IMR-90 (cell line): Measurements from ENCODE around the gene PDZD7. TPM values are rescaled to one million over a fixed set of nuclear protein-coding genes. Genes with fewer than 3 reads are reported as not detected.

Experiments used
- ATAC-seq: fragments of 200-7000 bp; cut with Tn5 transposase; 2 replicates; pipeline ENCODE4 v1.9.1; 2020; ENCODE audit warnings: low read depth, mild to moderate bottlenecking, moderate library complexity
- BruUV-seq: library from RNA; stranded (reverse); fragments of 400-500 nt; replicated peaks from 2 replicates; lab custom pipeline; 2021; lab: Mats Ljungman, UMichigan
- CTCF ChIA-PET: fragments of 300-600 bp; formaldehyde crosslinking; extraction: SDS; loops from one replicate; lab custom pipeline; 2021; ENCODE audit warnings: antibody characterized with exemption; lab: Yijun Ruan, JAX
- POLR2A ChIA-PET: fragments of 300-600 bp; sonication (Branson Sonifier 250); formaldehyde crosslinking; loops from one replicate; lab custom pipeline; 2022; ENCODE audit warnings: antibody characterized with exemption; ENCODE audit not compliant: unreplicated experiment; lab: Charles Lee
- DNase-seq: peaks from one replicate; pipeline ENCODE4 v3.0.0; 2013
- H2AFZ ChIP-seq: replicated peaks from 2 replicates; pipeline ENCODE3; 2013; ENCODE audit warnings: low read length, mild to moderate bottlenecking; ENCODE audit not compliant: poor library complexity
- H2AK5ac ChIP-seq: 2 replicates; pipeline ENCODE4 v1.6.1; 2013; ENCODE audit warnings: low read depth, low read length, inconsistent platforms
- H2AK9ac ChIP-seq: replicated peaks from 2 replicates; pipeline ENCODE3; 2013; ENCODE audit warnings: mild to moderate bottlenecking, low read depth, low read length, moderate library complexity; ENCODE audit not compliant: poor library complexity
- H2BK120ac ChIP-seq: 2 replicates; pipeline ENCODE4 v1.6.1; 2013; ENCODE audit warnings: low read depth, low read length, inconsistent platforms
- H2BK15ac ChIP-seq: 3 replicates; pipeline ENCODE4 v1.6.1; 2013; ENCODE audit warnings: low read depth, low read length, inconsistent platforms
- H2BK20ac ChIP-seq: 2 replicates; pipeline ENCODE4 v1.6.1; 2013; ENCODE audit warnings: low read depth, mild to moderate bottlenecking, inconsistent platforms, low read length, moderate library complexity
- H2BK5ac ChIP-seq: 2 replicates; pipeline ENCODE4 v1.6.1; 2013; ENCODE audit warnings: mild to moderate bottlenecking, low read depth, low read length, inconsistent platforms; ENCODE audit not compliant: poor library complexity, severe bottlenecking
- H3K14ac ChIP-seq: replicated peaks from 2 replicates; pipeline ENCODE4 v1.6.1; 2013; ENCODE audit warnings: low read depth, low read length, inconsistent platforms
- H3K18ac ChIP-seq: 2 replicates; pipeline ENCODE4 v1.6.1; 2013; ENCODE audit warnings: low read depth, low read length, control low read depth
- H3K23ac ChIP-seq: 2 replicates; pipeline ENCODE4 v1.6.1; 2013; ENCODE audit warnings: low read depth, low read length, inconsistent platforms
- H3K27ac ChIP-seq: 2 replicates; pipeline ENCODE4 v1.5.1; 2013; ENCODE audit warnings: mild to moderate bottlenecking, control low read depth, low read length; ENCODE audit not compliant: insufficient read depth
- H3K27me3 ChIP-seq: 2 replicates; pipeline ENCODE4 v1.6.1; 2013; ENCODE audit warnings: low read length; ENCODE audit not compliant: control insufficient read depth, insufficient read depth
- H3K36me3 ChIP-seq: 2 replicates; pipeline ENCODE4 v1.6.1; 2013; ENCODE audit warnings: low read length, mixed read lengths; ENCODE audit not compliant: control insufficient read depth, insufficient read depth
- H3K4ac ChIP-seq: 2 replicates; pipeline ENCODE4 v1.6.1; 2013; ENCODE audit warnings: low read depth, low read length, inconsistent platforms
- H3K4me1 ChIP-seq: 2 replicates; pipeline ENCODE4 v1.6.1; 2013; ENCODE audit warnings: low read length, mixed read lengths; ENCODE audit not compliant: control insufficient read depth, insufficient read depth
- H3K4me2 ChIP-seq: 2 replicates; pipeline ENCODE4 v1.6.1; 2013; ENCODE audit warnings: low read depth, mild to moderate bottlenecking, control low read depth, low read length, moderate library complexity
- H3K4me3 ChIP-seq: 2 replicates; pipeline ENCODE4 v1.5.1; 2013; ENCODE audit warnings: low read depth, mild to moderate bottlenecking, control low read depth, low read length, moderate library complexity; ENCODE audit not compliant: insufficient read depth
- H3K56ac ChIP-seq: 2 replicates; pipeline ENCODE4 v1.6.1; 2013; ENCODE audit warnings: low read length, inconsistent platforms; ENCODE audit not compliant: insufficient read depth; ENCODE audit errors: extremely low read depth
- H3K79me1 ChIP-seq, 2 experiments: 2 replicates each; pipeline ENCODE4 v1.6.1; 2013; ENCODE audit warnings: low read length in 2 of 2, inconsistent platforms in 1 of 2, low read depth in 1 of 2
- H3K9ac ChIP-seq: 2 replicates; pipeline ENCODE4 v1.6.1; 2013; ENCODE audit warnings: low read depth, low read length, control low read depth
- H3K9me1 ChIP-seq: 2 replicates; pipeline ENCODE4 v1.6.1; 2013; ENCODE audit warnings: low read length, inconsistent platforms; ENCODE audit not compliant: insufficient read depth
- H3K9me3 ChIP-seq: 2 replicates; pipeline ENCODE4 v1.6.1; 2013; ENCODE audit warnings: low read length; ENCODE audit not compliant: control insufficient read depth, insufficient read depth
- H4K20me1 ChIP-seq: 2 replicates; pipeline ENCODE4 v1.6.1; 2013; ENCODE audit warnings: low read length, inconsistent platforms; ENCODE audit not compliant: insufficient read depth
- H4K5ac ChIP-seq: 2 replicates; pipeline ENCODE4 v1.6.1; 2013; ENCODE audit warnings: mild to moderate bottlenecking, low read depth, low read length, control low read depth
- H4K8ac ChIP-seq, 2 experiments: 2 replicates each; pipeline ENCODE4 v1.6.1; 2013; ENCODE audit warnings: low read depth in 2 of 2, low read length in 2 of 2, control low read depth in 1 of 2, inconsistent platforms in 1 of 2
- H4K91ac ChIP-seq: 2 replicates; pipeline ENCODE4 v1.6.1; 2013; ENCODE audit warnings: low read depth, low read length, inconsistent platforms; ENCODE audit not compliant: insufficient read depth
- BHLHE40 ChIP-seq: fragments of 150-350 bp; IDR thresholded peaks from 2 replicates; pipeline ENCODE4 v1.6.1; 2016; ENCODE audit warnings: mild to moderate bottlenecking, low read depth, low read length
- CHD1 ChIP-seq: IDR thresholded peaks from 2 replicates; pipeline ENCODE4 v1.6.1; 2012; ENCODE audit warnings: low read depth, low read length, improper control_type of control experiment
- CTCF ChIP-seq: conservative IDR thresholded peaks from 2 replicates; pipeline ENCODE4 v1.5.1; 2012; ENCODE audit warnings: mild to moderate bottlenecking, low read depth, low read length, improper control_type of control experiment
- ELK1 ChIP-seq: fragments of 150-350 bp; IDR thresholded peaks from 2 replicates; pipeline ENCODE4 v1.6.1; 2016; ENCODE audit warnings: low read depth, mild to moderate bottlenecking, low read length, moderate library complexity, borderline replicate concordance
- FOS ChIP-seq: fragments of 150-350 bp; IDR thresholded peaks from 2 replicates; pipeline ENCODE4 v1.6.1; 2016; ENCODE audit warnings: low read depth, low read length
- MAFK ChIP-seq: IDR thresholded peaks from 2 replicates; pipeline ENCODE4 v1.6.1; 2012; ENCODE audit warnings: low read depth, low read length, improper control_type of control experiment
- MAZ ChIP-seq: IDR thresholded peaks from 2 replicates; pipeline ENCODE4 v1.6.1; 2012; ENCODE audit warnings: low read depth, mild to moderate bottlenecking, low read length, improper control_type of control experiment, moderate library complexity, borderline replicate concordance
- MXI1 ChIP-seq: IDR thresholded peaks from 2 replicates; pipeline ENCODE4 v1.6.1; 2012; ENCODE audit warnings: low read depth, mild to moderate bottlenecking, low read length, moderate library complexity, borderline replicate concordance
- NFE2L2 ChIP-seq: fragments of 150-350 bp; IDR thresholded peaks from 2 replicates; pipeline ENCODE4 v1.6.1; 2016; ENCODE audit warnings: low read depth, mild to moderate bottlenecking, low read length
- POLR2A ChIP-seq: IDR thresholded peaks from 2 replicates; pipeline ENCODE4 v1.6.1; 2012; ENCODE audit warnings: mild to moderate bottlenecking, low read depth, low read length
- RAD21 ChIP-seq: IDR thresholded peaks from 2 replicates; pipeline ENCODE4 v1.6.1; 2012; ENCODE audit warnings: low read length, improper control_type of control experiment
- RCOR1 ChIP-seq: IDR thresholded peaks from 2 replicates; pipeline ENCODE4 v1.6.1; 2012; ENCODE audit warnings: mild to moderate bottlenecking, low read length, improper control_type of control experiment; ENCODE audit not compliant: insufficient replicate concordance
- RFX5 ChIP-seq: IDR thresholded peaks from 2 replicates; pipeline ENCODE4 v1.8.0; 2012; ENCODE audit warnings: low read depth, mild to moderate bottlenecking, low read length, moderate library complexity
- SMC3 ChIP-seq: fragments of 150-350 bp; IDR thresholded peaks from 2 replicates; pipeline ENCODE4 v1.6.1; 2016; ENCODE audit warnings: low read depth, mild to moderate bottlenecking, antibody characterized with exemption, low read length, moderate library complexity
- USF2 ChIP-seq: fragments of 150-350 bp; IDR thresholded peaks from 2 replicates; pipeline ENCODE4 v1.6.1; 2017; ENCODE audit warnings: mild to moderate bottlenecking, antibody characterized with exemption, low read length, low read depth
- WGBS, 2 experiments: methylation state at CpG; one replicate each; pipeline versions ENCODE4 v1.1.5 to v1.1.7; 2013; ENCODE audit warnings: missing lambda C conversion rate in 2 of 2; ENCODE audit not compliant: insufficient read length in 1 of 2; ENCODE audit errors: extremely low coverage in 2 of 2; 5-methylcytosine and 5-hydroxymethylcytosine counted together
- dilution Hi-C: fragments of 300-500 bp; cut with HindIII; formaldehyde crosslinking; loops from one replicate; pipeline ENCODE4 v1.14.3; 2018; ENCODE audit warnings: low sequenced_read_pairs; ENCODE audit not compliant: unreplicated experiment
- in situ Hi-C: fragments of 300-500 bp; cut with MboI; formaldehyde crosslinking; loops from 3 replicates; pipeline ENCODE4 v1.14.3; 2019; ENCODE audit warnings: low sequenced_read_pairs, inconsistent platforms, mixed read lengths
- intact Hi-C: fragments of 100-400 bp; cut with micrococcal nuclease; formaldehyde crosslinking; loops from 2 replicates; pipeline ENCODE4 v1.10.0; 2022
- polyA plus RNA-seq, 3 experiments: library from polyadenylated mRNA; depleted of rRNA; stranded (reverse); fragments of >200 nt; gene quantifications; 2 replicates each; pipeline ENCODE4 v1.2.3, GENCODE V29; 2012; ENCODE audit warnings: low replicate concordance in 1 of 3
- total RNA-seq: library from RNA; depleted of rRNA; stranded (reverse); fragments of >200 nt; gene quantifications from 2 replicates; pipeline ENCODE4 v1.2.3, GENCODE V29; 2012

PDZD7 gene
- total and polyA plus RNA-seq, 2 of the 4 experiments (the other 2 are of a cell fraction) = 0.90 to 1.5 TPM

- Histone ChIP-seq H3K18ac (no peak overlapping the region), H4K20me1 (0 out of 2 replicates have a peak, but pooled peaks cover 3% of the 10 kb centered on the region), H2AK5ac (no peak overlapping the region), H2BK120ac (no peak overlapping the region), H3K4me3 (no peak overlapping the region), H3K9ac (no peak overlapping the region), H4K8ac (no peak overlapping the region), H3K4me1 (peaks cover 8% of the 10 kb centered on the region; the same call in 1 of the 2 replicates), H3K4me2 (no peak overlapping the region), H2BK15ac (no peak overlapping the region), H3K27me3 (no peaks in the 10 kb centered on the region), H3K23ac (no peak overlapping the region), H3K9me3 (no peaks in the 10 kb centered on the region), H3K36me3 (peaks cover 28% of the 10 kb centered on the region), H3K56ac (no peak overlapping the region), H3K27ac (no peak overlapping the region), H4K91ac (no peak overlapping the region), H2BK5ac (no peak overlapping the region), H3K79me1 (peaks cover 36 to 50% of the 10 kb centered on the region in 2 experiments), H3K9me1 (peaks cover 13% of the 10 kb centered on the region), H2AK9ac (no peak overlapping the region), H3K4ac (no peak overlapping the region), H3K14ac (no peak overlapping the region), H2AFZ (no peak overlapping the region), H4K5ac (no peak overlapping the region), H2BK20ac (no peak overlapping the region)
- BruUV-seq = no TSS peak
- POLR2A ChIA-PET = interaction anchor here (0.6 kb wide), 1 partner anchor 370 kb away, joined by 4 read pairs; no protein-coding TSS in a partner anchor
- in situ Hi-C loops (no loop called here), dilution Hi-C loops (no loop called here), intact Hi-C loops (no loop called here)
- CTCF ChIA-PET = no interaction called here
- no peak for ATAC-seq
- no peak for DNase-seq
- WGBS, 2 experiments = 85% methylated on average over 8 of the region's 13 CpGs; no CpG with 5 or more reads in 1 of the 2 experiments
- TF ChIP-seq CHD1 = no peak
- TF ChIP-seq USF2 = no peak
- TF ChIP-seq POLR2A = no peak
- no peak for TF ChIP-seq RFX5
- no peak for TF ChIP-seq MAFK
- TF ChIP-seq NFE2L2 = no peak
- no peak for TF ChIP-seq MXI1
- no peak for TF ChIP-seq RAD21
- TF ChIP-seq FOS = no peak
- no peak for TF ChIP-seq RCOR1
- no peak for TF ChIP-seq MAZ
- TF ChIP-seq CTCF = no peak
- TF ChIP-seq BHLHE40 = no peak
- no peak for TF ChIP-seq ELK1
- no peak for TF ChIP-seq SMC3
Measured at GRCh38 chr10:100983868-100984671, 46.9 kb downstream of the PDZD7 start.
